ENCODE results near the gene KCNT2.
"Not testable (repeated sequence)": the region's sequence is repeated elsewhere in the genome, so short reads cannot be mapped to it uniquely, and the experiment has no call there.

Gene KCNT2

DNA sequence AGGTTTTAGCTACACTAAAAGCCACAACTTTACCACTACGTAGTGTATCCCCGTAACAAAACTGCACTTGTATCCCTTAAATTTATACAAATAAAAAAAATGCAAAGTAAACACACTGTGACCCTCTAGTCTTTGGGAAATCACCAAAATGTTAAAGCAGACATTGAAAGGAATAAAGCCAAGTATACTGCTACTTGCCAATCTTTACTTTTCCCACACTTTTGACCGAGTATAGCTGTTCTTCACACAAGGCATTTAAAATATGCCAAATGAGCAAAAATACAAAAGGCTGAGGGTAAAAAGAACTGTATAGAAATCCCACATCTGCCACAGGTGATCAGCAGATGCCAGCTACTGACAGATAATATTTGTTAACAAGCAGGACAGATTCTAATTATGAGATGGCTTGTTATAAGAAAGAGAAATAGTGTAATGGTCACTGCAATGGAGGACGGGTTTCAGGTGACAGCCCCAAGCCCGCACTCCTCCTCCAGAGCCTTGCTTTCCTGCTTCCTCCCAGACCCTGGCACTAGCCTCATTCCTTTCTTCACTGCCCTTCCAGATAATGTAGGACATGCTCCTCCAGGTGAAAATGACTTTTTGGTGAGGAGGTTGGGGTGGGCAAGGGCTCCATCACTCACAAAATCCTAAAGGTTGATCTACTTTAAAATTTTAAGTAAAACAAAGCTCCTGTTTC, 18.1 kb downstream of the KCNT2 start:
- DNase-seq = no peak

DNA sequence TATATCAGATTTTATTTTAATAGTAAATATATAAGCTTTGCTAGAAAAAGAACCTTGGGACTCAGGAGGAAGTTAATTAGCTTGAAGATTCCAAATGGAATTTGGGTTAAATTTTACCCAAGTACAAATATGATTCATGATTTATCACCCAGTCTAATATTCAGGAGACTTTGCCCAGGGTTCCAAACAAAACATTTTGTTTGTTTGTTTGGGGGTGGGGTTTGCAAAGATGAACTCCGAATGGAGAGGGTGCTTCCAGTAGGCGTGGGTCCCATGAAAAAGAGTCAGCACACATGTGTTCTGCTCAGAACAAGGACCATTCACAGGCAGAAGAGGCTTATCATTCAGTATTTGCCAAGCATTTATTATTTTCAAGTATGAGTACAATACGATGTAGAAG, 23.5 kb downstream of the KCNT2 start:
- DNase-seq = no peak

DNA sequence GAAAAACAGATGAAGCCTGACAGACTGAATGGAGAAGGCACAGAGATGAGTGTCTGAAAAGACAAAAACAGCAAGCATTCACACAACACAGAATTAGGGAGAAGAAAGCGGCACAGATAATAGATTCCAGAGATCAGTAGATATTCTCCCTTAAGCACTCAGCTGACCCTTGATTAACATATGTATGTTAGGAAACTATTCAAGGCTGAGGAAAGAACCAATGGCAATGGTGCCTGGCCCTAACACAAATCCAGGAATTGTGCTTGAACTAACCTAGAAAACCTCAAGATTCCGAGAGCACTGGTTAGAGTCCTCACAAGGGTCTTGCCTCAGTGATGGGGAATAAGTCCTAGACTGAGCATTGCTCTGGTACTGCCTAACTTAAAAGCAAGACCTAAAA, 30.9 kb downstream of the KCNT2 start:
- no peak for DNase-seq

DNA sequence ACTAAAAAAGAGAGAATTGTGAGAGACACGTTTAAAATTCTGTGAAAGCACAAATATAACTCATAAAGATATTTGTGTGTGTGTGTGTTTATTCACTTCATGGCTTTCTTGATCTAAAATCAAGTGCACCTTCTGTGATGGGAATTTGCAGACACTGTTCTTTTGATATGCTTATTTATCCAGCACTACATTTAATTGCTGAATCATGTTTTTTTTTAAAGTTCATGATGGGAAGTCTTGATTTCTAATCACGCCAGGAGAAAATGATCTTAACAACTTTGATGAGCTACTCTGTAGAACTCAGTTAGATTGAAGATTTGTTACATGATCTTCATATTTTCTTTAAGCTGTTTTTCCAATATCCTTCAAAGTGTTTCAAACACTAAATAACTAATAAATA, 35.0 kb downstream of the KCNT2 start:
- no peak for DNase-seq

DNA sequence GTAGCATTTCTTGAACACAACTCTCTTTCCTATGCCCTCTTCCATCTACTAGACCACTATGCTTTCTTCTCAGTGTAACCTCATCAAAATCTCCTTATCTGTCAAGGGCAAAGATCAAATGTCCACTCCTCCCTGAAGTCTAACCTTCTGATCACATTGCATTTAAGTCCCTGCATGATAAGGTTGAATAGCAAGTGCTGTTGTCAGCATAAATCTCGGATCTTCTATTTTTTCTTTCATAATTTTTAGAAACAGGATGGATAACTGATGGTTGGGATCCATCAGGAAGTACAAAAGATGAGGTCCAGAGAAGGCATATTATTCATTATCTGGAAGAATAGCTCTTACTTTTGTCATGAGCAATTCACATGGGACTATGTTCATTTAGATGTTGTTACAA, 41.0 kb downstream of the KCNT2 start:
- DNase-seq = no peak

DNA sequence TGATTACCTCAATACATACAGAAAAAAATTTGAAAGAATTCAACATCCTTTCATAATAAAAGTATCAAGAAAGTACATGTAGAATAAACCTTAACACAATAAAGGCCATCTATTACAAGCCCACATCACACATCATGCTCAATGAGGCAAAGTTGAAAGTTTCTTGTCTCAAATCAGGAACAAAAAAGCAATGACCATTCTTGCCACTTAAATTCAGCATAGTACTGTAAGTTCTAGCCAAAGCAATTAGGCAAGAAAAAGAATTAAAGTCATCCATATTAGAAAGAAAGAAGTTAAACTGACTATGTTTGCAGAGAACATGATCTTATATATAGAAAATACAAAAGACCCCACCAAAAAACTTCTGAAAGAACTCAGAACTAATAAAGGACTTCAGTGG, 44.5 kb downstream of the KCNT2 start:
- DNase-seq = no peak

DNA sequence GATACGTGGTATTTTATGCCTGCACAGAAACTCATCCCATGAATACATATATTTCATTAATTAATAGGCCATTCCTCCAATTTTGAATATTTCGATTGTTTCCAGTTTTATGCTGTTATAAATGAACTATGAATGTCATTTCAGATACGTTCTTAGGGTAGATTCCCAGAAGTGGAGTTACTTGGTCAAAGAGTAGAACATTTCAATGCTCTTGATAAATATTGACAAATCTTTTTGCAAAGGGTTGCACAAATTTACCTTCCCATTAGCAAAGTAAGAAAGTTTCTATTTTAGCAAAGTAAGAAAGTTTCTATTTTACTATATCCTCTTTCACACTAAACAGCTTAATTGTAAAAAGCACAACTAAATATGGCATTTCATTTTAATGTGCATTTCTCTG, 48.9 kb downstream of the KCNT2 start:
- DNase-seq = no peak

DNA sequence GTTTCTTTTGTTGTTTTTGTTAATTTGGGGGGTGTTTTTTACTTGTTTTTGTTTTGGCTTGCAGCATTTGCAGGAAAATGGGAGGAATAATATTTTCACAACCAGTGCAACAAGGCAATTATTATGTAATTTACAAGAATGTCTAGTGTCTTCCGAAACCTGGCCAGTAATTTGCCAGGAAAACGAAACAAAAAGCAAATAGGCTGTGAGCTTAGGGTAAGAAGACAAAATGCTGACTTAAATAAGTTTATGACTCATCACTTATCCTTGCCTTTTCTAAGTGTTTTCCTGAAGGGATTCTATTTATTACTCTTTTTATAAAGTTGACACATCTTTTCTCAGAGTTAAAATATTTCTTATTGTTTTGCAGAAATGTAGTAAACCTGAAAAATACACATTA, 49.8 kb downstream of the KCNT2 start:
- DNase-seq = no peak

DNA sequence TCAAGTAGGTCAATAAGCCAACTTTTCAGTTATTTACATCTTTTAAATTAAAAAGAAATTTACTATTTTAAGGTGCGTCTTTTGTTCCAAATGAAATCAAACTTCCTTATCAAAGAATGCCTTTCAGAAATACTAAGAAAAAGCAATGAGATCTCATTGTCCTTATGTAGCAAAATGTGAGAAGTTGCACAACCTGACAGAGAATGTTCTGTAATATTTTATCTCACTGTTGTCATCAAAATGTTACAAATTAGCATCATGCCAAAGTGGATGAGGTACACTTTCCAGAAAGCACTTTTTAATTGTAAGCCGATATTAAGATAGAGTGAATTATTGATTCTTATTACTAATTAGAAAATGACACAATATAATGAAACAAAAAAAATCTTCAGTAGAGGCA, 50.4 kb downstream of the KCNT2 start:
- no peak for DNase-seq

DNA sequence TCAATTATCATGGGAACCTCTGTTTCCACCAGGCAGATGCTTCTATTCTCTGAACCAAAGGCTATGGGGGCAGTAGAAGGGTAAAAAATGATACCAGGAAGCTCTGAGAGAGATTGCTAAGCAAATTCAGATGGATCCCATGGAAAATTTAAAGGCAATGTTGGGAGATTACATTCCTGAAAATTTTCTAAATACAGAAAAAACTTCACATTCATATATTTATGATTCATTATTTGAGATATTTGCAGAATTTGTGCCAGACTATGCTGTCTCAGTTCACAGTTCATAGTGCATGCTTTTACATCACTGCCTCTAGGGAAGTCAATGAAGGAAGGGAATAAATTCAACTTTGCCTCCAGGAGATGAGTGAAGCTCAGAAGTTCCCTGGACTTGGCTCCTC, 57.5 kb downstream of the KCNT2 start:
- DNase-seq = no peak

DNA sequence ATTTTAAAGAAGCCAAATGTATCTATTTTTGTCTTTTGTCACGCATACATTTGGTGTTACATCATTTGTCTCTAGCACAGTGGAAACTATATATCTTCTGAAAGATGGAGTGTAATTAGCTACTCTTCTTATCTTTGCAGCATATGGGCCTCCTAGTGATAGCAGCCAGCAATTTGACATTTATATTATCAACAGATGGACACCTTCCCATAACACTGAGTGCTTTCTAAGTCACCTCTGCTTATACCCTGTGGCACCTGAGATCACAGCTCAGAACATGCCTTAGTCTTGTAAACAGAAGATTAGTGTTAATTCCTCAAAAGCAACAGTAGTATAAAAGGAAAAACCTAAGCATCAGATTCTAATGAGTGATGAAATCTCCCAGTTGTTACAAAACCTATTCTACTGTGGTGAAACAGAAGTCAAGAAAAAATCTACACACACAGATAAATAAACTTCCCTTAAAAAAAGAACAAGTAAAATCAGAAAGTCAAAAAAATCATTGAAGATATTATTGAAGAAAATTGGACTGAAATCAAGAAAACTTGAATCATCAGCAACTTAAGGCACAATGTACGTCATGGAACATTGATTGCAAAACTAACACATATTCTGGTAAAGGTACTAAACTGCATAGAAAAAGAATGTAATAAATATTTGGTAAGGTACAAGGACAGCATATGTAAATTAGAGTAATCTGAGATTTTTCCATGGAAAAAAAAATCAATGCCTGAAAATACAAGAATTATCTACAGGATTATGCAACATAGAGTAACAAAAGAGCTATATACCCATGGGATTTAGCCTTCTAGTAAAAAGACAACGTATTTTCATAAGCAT, 61.7 kb downstream of the KCNT2 start:
- DNase-seq = no peak

DNA sequence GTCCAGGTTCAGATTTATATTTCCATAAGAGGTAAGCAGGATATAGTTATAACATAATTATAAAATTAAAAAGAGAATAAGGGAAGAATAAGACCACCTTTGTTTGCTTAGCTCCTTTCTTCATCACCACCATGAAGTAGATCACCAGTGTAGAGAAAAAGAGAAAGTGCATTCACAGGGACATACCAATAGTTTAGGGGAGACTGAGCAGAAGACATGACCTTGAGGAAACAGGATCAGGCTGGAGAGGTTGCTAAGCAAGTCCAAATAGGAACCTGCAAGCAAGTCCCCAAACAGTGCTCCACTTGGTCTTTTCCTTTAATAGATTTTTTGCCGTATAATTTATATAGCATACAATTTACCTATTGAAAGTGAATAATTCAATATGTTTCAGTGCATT, 63.0 kb downstream of the KCNT2 start:
- DNase-seq = no peak

DNA sequence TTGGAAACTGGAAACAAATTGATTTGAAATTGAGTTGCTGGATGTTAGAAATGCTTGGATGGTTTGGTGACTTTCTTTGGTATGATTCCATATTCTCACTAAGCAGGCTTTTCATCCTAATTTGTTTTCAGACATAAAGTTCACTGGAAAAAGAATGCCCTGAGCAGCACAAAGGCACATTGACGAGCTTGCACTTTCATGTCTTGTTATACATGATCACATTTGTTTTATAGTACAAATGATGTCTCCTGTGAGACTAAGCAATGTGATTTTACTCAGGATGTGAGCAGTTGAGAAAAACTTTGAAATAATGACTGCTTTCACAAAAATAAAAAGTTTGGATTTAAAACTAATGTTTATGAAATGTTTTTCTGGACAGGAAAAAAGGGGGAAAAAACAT, 63.6 kb downstream of the KCNT2 start:
- no peak for DNase-seq

DNA sequence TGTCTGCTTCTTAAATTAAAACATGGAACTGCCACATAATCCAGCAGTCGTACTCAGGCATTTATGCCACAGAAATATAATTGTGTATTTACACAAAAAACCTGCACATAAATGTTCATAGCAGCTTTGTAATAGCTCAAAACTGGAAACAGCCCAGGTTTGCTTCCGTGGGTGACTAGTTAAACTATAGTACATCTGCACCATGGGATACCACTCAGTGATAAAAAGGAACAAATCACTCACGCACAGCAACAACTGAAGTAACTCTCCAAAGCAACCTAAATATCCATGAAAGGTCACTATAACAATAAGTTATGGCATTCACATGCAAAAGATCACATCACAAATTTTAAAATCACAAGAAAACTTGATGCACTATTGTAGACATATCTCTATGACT, 64.4 kb downstream of the KCNT2 start:
- no peak for DNase-seq

DNA sequence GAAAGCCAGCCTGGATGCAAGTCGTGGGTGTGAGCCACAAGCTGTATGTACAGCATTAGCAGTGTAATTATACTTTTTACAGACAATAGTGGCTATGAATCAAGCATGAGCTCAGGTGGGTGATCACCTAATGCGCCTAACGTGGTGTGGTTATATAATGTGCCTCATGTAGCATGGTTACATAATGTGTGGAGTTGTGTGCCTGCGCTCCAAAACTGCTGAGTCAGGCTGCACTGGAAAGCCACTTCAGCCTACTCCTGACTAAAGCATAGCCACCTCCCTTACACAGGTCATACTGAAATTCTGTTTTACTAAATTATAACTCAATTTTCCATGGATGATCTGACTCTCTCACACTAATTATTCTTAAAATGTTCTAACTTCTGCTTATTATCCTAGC, 69.8 kb downstream of the KCNT2 start:
- DNase-seq = no peak

DNA sequence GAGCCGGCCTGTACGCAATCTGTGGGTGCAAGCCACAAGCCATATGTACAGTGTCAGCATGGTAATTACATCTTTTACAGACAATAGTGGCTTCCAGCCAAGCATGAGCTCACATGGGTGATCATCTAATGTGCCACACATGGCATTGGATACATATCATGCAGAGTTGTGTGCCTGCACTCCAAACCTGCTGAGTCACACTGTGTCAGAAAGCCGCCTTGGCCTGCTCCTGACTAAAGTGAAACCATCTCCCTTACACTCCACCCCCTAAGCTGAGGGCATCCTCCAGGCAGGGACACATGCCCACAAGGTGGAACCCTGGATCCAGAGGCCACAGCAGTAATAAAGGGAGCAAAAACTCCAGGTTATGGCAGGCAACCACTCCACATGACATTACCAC, 72.5 kb downstream of the KCNT2 start:
- DNase-seq = no peak

DNA sequence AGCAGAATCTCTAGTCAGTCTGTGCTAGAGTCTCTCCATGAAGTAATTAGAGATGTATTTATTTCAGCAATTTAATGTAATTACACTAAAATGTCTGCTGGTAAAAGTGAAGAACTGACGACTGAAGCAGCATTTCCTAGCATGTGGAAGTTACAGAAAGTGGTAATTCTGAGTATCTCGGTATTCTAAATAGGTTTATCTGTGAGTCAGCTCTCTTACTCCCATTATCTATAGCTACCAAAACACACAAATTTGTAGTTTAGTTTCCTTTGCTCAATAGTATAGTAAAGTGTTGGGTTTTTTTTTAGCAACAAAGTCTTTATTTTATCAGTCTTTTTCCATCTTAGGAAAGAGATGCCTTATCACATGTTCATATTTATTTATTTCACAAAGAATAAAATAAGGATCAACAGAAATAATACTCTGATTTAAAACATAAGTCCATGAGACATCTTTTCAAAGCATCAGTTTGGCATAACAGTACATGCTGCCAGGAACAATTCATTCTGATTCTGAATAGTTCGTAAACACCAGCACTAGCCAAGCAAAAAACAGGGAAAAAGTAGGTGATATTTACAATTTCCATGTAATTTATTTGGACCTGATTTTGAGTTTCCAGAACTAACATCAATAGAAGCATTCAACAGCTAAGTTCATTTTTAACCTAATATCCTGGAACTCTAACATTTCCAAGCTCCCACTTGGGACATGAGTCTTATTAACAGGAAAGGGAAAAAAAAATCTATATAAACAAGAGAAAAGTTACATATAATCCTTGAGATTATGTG, 76.3 kb downstream of the KCNT2 start:
- no peak for DNase-seq

DNA sequence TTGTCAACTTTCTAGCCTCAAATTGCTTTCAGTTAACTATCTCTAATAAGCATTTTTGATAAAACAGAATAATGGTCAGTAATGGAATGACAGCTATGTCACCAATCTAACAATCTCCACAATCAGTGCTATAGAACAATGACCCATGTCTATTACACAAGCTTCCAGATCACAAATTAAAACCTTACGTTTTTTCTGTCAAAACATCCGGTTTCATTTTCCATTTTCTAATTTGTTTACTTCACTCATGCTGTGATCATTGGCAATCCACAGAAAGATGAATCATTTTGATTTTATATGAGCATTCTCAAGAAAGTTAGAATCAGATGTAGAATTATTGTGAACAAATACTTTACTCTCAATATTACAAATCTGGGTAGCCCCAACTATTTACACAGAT, 80.3 kb downstream of the KCNT2 start:
- no peak for DNase-seq

DNA sequence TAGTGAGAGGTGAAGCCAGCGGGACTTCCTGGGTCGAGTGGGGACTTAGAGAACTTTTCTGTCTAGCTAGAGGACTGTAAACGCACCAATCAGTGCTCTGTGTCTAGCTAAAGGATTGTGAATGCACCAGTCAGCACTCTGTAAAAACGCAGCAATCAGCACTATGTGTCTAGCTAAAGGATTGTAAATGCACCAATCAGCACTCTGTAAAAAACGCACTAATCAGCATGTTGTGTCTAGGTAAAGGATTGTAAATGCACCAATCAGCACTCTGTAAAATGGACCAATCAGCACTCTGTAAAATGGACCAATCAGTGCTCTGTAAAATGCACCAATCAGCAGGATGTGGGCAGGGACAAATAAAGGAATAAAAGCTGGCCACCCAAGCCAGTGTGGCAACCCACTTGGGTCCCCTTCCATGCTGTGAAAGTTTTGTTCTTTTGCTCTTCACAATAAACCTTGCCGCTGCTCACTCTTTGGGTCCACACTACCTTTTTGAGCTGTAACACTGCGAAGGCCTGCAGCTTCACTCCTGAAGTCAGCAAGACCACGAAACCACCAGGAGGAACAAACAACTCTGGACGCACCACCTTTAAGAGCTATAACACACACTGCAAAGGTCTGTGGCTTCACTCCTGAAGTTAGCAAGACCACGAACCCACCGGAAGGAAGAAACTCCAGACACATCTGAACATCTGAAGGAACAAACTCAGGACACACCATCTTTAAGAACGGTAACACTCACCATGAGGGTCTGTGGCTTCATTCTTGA, 85.5 kb downstream of the KCNT2 start:
- DNase-seq = not testable (repeated sequence)

DNA sequence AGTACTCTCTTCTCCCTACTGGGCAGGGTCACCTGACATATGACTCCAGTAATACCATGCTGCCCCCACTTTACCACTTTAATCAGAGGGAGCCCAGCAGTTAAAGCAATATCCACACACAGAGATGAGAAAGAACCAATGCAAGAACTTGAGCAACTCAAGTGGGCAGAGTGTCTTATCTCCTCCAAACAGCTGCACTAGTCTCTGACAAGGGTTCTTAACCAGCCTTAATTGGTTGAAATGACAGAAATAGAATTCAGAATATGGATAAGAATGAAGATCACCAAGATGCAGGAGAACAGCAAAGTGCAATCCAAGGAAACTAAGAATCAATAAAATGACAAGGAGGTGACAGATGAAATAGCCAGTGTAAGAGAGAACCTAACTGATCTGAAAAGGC, 91.0 kb downstream of the KCNT2 start:
- DNase-seq = no peak

DNA sequence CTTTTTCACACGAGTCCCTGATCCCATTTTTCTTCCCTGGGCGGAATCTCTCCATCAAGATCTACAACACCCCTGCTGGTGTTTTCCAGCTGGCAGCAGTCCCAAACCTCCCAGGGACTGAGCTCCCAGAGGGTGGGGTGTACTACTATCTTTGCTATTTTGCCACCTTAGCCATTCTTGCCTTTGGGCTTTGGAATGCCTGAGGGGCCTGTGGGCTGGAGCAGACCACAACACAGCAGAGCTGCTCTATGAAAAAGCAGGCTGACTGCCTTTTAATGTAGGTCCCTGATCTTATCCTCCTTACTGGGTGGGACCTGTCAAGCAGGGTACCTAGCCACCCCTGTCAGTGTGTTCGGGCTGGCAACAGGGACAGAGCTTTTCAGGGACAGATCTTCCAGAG, 91.9 kb downstream of the KCNT2 start:
- DNase-seq = no peak

DNA sequence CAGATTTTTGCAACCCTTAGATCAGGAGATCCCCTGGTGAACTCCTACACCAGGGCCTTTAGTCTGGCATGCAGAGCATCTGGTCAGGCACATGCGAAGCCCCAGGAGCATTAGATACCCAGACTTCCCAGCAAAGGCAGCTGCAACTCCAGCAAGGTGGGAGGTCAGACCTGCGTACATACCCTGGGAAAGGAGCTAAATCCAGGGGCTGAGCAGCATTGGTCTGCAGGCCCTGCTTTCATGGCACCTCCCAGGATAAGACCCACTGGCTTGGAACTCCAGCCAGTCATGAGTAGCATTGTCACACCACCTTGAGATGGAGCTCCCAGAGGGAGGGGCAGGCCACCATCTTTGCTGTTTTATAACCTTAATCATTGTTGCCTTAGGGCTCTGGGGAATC, 92.3 kb downstream of the KCNT2 start:
- DNase-seq = no peak

DNA sequence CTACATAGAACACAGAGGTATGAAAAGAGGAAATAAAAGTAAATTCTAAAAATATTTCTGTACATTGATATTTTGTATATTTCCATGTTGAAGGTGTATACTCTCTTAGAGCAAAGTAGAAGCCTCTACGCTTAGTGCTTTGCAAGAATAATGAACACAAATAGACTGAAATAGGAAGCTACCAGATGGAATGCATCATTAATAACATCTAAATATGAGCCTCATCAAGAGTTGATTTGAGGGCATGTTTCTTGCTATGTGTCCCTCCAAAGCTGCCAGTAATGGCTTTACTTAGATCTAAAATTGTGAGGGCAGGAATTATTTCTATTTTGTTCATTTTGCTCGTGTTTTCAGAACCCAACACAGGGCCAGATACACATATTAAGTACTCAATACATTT, 94.4 kb downstream of the KCNT2 start:
- DNase-seq = no peak
